GM19397 (cell line): ENCODE data around the gene SPTSSB.

Experiments
- ATAC-seq: cut with Tn5 transposase; IDR thresholded peaks from one replicate; pipeline ENCODE4 v1.9.1; 2021; ENCODE audit warnings: mild to moderate bottlenecking, moderate library complexity; ENCODE audit not compliant: unreplicated experiment

Gene SPTSSB

DNA sequence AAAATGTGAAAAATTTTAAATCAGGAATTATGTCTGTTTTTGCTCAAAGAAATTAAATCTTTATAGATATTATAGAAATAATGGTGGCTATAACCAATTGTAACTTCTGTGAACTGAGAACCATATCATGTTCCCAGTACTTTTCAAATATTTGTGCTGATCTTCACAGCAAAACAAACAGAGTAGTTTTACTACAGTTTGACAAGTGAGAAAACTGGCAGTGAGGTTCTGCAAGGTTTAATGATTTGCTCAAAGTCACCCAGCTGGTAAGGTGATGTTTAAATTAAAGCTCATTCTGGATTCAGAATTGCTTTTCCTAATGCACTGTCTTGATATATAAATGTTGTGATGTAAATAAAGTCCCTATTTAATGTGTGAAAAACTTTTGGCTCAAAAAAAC, 22.0 kb upstream of the SPTSSB start:
- ATAC-seq: no peak

DNA sequence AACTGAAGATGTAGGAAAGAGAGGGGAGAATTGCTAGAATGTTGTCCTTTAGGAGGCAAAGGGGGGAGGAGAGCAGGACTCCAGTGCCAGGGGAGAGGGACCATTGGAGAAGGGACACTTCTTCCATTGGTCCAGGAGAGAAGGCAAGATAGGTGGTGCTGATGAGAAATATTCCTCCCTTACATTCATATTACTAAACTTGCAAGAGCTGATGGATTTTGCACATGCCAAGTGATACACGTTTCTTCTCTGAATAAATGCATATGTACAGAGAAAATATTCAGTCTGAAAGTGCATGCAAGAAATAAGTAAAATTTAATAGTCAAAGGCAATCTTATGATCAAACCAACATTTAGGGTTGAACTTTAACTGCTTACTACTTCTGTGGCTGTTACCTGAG, 21.5 kb upstream of the SPTSSB start:
- no peak for ATAC-seq

DNA sequence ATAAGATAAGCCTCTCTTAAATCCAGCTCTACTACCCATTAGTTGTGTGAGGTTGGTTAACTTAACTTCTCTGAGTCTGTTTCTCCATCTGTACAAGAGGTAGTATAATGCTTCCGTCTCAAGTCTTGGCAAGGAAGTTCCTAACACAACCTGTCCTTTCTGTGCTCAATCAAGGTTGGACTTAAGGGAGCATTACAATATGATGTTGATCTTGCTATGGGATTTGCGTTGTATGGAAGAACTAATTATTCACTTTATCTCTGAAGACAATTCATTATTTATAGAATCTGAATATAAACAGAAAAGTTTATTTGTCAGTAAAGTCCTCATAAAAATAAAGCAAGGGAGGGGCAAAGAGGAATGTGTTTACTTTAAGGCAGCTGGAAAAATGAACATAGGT, 18.9 kb upstream of the SPTSSB start:
- no peak for ATAC-seq

DNA sequence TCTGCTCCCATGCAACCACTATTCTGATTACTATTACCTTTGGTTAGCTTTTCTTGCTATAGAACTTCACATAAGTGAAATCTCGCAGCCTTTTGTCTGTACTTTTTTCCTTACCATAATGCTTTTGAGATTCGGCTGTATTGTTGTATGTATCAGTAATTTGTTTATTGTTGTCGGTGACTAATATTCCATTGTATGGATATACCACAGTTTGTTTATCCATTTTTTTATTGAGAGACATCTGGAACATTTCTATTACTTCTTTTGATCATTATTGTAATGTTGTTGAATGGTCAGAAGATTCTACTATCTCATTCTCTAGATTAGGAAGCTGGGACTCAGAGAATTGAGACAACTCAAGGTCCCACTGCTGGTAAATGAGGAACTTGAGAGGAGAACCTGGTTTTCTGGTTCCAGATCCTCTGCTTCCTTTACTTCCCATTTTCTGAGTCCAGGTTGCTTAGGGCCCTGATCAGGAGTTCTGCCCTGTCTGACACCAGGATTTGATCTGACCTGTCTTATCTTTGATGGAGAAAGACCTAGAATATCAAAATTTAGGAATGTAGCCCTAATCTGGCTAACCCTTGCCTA, 18.2 kb upstream of the SPTSSB start:
- no peak for ATAC-seq

DNA sequence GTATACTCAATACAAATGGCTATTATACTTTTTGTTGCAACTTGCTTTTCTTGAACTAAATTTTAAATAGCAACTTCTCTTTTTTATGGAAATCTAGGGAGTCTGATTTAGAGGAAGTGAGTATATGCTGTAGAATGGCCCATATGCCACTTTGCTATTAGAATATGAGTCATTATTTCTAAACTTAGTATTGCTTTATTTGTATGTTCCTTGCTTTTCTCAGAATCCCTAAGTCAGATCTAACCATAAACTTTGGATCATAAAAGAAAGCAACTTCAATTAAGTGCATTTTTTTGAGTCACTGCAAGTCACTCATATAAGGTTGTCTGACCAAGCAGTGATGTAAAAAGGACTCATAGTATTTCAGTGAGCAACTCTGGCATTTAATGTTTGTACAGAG, 17.5 kb upstream of the SPTSSB start:
- ATAC-seq: no peak

DNA sequence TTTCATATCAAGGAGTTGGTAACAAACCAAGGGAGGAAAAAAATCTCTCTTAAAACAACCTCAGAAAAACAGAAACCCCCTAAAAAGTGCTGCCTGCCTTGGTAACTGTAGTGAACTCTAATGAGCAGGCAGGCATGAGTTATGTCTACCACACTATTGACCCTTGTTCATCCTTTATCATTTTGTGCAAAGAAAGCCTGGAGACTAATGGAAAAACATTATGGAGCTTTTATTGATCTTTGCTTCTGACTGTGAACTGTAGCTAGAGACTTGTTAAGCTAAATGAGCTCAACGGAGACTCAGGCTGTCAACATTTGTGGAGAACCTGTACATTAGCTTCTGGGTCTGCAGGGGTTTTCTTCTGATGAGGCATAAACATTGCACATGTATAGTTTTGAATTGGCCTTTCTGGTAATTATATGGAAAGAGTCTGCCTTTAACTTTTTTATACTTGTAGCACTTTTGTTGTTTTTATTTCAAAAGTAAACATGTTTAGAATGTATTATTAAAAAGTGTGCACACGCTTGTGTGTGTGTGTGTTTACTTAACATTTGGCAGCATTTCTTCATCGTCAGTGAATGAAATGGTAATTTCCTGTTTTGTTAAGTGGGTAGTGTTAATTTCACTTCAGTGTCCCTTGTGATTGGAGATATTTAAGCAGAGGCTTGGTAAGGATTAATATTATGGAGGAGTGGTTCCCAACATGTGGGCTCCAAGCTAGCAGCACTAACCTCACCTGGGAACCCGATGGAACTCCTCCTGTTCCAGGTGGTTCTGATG, 15.9 kb upstream of the SPTSSB start:
- no peak for ATAC-seq

DNA sequence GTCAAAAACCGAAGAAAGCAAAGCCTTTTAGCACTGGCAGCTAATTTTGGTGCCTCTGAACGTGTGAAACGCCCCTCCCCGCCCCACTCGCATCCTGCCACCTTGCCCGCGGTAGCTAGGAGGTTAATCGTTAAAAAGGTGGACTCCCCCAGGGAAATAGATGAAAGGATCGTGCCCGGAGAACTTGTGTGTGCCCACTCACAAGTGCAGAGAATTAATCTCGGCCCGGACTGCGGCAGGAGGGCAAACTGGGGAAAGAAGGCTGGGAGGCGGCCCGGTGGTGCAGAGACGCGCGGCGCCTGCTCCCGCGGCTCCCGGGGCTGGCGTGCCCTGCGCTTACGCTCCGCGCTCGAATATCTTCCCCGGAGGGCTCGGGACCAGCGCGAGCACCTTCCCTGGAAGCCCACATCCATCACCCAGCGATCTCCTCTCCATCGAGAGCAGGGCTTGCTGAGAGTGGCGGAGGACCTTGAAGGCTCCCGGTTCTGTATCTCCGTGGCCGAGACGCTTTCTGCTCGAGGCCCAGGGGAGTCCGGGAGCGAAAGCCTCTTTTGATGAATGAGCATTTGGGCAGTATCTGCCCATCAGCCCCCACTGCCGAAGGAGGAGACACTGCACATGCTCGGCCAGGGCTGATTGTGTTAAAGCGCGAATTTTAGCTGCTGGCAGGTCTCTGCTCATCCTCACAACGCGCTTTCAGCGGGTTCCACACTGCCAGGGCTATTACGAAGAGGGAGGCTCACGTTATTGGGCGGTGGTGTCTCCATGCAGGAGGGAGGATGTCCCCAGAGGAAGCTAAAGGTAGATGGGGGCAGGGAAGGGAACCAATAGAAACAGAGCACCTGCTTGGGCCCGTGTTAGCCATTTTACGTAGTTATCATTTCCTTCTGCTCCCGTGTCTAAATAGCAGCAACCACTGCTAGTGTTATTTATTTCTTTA, 1.3 kb upstream of the SPTSSB start:
- ATAC-seq: peak; percentile 48

DNA sequence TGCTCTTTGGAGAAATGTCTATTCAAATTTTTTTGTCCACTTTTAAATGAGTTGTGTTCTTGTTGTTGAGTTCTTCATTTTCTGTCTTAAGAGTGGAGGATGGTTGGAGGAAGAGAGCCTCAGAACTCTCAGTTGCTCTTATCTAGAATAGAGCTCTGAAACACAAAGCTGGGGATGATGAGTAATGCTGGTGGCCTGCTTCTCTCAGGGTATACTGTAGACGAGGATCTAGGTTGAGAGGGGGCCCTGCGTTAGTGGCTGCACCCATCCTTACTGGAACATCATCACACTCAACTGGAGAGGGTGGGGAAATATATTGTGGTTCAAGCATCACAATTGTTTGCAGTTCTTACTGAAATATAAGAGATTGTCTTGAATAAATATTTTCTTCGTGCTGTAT, 1.8 kb downstream of the SPTSSB start:
- no peak for ATAC-seq

DNA sequence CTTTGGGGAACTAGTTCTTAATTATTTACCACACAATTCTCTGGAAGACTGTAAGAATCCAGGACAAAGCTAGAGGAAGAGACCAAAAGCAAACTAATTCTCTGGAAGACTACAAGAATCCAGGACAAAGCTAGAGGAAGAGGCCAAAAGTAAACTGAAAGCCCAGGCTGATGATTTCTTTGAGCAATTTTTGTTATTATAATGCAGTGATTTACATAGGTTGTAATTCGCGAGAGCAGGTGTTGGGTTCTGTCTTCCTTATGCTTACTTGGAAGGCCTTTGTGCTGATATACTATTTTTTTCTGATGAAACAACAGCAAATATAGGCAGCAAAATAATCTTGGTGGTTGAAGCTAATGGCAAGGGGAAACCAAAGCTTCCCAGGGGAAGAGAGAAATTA, 5.2 kb downstream of the SPTSSB start:
- ATAC-seq: no peak

DNA sequence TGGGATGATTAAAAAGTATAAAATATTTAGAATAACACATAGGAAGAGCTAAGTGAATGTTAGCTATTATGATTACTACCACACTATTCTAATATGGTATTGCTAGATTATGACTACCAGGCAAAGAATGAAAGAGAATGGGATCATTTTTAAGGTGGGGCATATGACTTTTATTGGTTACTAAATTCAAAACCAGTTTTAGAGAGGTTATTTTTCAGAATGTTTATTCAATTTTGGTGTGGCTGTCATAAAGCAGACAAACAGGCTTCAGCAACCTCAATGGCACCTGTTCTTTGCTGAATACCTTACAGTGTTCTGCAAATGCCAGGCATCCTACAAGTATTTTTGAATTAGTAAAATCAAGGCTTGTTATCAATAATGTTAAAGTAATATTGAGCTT, 12.8 kb downstream of the SPTSSB start:
- no peak for ATAC-seq

DNA sequence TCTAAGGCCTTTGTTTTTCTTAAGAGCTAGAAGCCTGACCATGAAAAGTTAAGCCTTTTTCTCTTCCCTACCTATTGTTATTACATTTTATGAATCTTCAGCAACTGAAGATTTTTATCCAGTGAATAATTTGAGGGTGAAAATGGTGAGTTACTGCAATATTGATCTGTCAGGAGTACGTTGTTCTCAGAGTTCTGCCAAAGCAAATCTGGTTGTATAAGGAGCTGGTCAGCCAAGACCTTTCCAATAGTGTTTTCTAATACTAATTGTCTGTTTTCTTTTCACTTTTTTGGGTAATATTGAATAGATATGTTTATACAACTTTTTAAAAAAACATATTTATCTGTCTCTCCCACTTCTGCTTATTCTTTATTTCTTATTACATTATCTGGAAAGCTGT, 15.0 kb downstream of the SPTSSB start:
- ATAC-seq: no peak

DNA sequence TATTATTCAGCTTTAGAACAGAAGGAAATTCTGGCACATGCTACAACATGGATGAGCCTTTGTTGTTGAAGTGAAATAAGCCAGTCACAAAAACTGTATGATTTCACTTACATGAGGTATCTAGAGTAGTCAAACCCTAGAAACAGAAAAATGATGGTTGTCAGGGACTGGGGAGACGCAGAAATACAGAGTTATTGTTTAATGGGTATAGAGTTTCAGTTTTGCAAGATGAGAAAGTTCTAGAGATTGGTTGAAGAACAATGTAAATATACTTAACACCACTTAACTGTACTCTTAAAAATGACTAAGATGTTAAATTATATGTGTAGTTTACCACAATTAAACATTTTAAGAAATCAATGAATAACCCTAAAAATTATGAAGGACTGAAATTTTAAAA, 15.8 kb downstream of the SPTSSB start:
- no peak for ATAC-seq

DNA sequence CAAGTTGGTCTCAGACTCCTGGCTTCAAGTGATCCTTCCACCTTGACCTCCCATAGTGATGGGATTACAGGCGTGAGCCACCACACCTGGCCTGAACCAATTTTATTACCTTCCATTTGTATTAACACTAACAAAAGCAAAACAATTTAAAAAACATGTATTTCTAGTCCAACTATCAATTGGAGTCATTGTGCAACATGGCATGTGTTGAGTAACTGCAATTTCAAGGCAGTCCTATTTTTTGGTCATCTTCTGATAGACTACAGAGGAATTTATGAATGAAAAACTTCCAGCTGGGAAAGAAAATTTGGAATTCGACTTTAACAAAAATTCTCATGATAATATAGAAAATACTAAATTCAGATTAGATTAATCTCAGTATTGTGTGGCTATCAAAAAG, 16.8 kb downstream of the SPTSSB start:
- no peak for ATAC-seq

DNA sequence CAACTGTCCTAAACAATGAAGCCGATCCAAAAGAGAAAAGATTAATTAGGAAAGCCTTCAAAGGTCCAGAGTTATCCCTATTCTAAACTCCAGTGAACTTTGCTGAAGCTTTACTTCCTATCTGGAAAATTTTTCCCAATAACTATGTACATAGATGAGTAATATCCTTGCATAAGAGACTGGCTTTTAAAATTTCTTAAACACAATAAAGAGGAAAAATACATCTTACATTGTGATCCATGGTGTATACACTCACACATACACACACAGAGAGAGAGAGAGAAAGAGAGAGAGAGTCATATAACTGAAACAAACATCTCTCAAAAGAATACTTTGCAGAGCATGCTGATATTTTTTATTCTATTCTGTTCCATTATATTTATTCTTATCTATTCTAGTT, 20.0 kb downstream of the SPTSSB start:
- no peak for ATAC-seq

DNA sequence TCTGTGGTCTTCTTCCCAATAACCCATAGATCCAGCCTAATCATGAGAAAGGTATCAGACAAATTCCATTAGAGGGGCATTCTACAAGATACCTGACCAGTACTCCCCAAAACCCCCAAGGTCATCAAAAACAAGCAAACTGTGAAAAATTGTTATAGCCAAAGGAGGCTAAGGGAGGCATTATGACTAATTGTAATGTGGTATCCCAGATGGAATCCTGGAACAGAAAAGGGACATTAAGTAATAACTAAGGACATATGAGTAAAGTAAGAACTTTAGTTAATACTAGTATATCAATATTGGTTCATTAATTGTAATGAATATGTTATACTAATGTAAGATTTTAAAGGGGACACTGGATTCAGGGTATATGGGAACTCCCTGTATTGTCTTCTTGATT, 20.4 kb downstream of the SPTSSB start:
- ATAC-seq: no peak

DNA sequence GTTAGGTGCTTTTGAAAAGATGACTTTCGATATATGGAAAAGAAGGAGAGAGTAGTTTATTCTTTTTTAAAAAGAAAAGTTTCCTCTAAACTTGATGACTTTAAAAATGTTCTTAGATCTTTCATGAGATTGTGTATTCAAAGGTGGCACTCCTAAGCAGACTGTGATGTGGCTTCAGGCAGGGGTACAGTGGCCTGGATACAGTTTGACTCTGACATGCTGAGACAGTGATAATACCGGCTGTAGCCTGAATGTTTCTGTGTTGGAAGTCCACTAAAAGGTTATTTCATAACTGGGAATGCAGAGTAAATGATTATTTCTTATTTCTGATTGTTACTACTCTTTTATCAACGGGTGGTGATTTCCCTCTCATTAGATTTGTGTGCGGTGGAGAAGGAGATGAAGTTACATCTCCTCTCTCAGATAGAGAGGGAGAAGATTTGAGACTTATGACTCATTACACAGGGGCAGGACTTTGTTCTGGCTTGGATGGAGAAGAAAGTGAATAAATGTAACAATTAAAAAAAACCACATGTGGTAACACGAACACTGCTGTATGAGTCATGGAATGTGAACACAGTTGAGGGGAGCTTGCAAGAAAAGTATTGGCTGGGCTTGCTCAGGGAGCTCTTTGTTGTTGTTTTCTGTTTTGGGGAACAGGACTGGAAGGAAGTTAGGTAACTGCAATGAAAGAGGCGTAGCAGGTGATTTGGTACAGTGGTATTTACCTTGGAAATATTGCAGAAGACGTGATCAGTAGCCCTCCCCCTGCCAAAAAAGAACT, 21.6 kb downstream of the SPTSSB start:
- no peak for ATAC-seq

DNA sequence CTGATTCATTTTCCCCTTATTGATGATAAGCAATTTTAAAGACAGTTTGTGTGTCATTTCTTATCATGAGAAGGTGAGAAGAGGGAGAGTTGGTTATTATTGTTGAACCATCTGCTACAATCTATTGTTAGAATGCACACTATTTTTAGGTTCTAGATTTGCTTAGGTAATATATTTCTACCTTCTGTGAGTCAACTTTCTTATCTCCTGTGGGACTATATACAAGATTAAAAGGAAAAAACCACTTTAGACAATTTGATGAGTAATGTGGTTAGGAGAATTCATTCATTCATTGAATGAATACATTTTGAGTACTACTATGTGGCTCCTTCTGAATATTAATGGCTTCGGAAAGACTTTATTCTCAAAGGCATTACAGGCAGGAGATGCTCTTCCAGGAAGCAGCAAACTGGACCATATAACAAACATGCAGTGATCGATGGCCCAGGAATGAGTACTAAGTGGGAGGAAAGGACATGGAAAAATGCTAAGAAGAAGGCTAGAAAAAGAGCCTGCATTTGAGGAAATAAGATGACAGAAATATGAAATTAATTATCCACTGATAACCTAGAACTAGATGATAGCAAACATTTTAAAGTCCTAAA, 22.4 kb downstream of the SPTSSB start:
- no peak for ATAC-seq

DNA sequence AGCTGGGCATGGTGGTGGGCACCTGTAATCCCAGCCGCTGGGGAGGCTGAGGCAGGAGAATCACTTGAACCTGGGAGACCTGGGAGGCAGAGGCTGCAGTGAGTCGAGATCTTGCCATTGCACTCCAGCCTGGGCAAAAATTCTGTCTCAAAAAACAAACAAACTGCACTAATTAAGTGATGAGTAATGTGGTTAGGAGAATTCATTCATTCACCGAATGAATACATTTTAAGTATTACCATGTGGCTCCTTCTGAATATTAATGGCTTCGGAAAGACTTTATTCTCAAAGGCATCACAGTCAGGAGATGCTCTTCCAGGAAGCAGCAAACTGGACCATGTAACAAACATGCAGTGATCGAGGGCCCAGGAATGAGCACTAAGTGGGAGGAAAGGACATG, 23.6 kb downstream of the SPTSSB start:
- ATAC-seq: no peak

DNA sequence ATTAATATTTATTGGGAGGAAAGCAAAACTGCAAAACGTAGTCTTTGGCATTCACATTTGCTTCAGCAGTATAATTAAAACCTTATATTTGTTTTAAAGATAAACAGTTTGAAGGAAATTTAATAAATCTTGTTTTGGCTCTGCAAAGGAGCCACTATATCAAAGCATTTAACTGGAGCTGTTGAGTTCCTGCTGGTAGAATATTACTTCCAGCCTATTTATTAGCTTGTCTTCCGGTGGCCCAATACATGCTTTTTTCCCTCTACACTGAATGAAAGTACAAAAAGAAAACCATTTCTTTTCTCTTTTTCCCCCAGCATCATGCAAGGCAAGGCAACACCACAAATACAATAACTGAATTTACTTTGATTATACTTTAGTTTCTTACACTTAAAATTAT, 26.3 kb downstream of the SPTSSB start:
- ATAC-seq: no peak

DNA sequence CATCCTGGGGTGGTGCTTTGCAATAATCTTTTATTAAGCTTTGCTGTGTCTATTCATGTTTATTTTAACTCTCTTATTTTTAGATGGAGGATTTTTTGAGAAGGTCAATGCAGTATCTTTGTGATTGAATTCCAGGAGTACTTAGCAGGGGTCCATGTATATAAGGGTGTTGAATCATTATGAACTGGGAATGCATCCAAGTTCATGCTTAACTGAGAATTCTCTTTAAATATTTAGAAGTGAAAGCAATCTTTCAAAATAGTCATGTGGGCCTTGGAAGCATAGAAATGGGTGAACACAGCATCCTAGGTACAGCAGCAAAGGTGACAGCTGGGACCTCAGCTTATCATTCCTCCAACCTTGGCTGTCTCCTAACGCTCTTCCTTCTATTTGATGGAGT, 27.3 kb downstream of the SPTSSB start:
- no peak for ATAC-seq

DNA sequence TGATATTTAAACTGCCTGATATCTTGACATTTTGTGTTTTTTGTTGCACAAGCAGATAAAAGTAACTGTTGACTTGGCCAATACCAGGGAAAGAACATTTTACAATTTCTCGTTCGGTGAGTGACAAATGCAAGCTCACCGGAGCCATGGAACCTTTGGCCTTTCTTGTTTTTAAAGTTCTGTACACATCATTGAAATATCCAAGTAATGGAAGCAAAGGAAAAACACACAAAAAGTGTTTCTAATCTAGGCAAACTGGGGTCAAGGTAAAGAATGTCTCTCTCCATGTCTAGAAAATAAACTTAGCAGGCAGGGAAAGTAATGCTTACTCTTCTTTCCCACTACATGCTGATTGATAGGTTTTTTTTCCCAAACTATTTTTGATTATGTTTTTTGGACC, 27.8 kb downstream of the SPTSSB start:
- no peak for ATAC-seq
